Measurements from ENCODE around the gene BTAF1. TPM values are rescaled to one million over a fixed set of nuclear protein-coding genes. Genes with fewer than 3 reads are reported as not detected.
"Not testable (repeated sequence)": the region's sequence is repeated elsewhere in the genome, so short reads cannot be mapped to it uniquely, and the experiment has no call there.

The BTAF1 gene
- 45.3 and 47.6 TPM in 2 replicates for total RNA-seq

DNA sequence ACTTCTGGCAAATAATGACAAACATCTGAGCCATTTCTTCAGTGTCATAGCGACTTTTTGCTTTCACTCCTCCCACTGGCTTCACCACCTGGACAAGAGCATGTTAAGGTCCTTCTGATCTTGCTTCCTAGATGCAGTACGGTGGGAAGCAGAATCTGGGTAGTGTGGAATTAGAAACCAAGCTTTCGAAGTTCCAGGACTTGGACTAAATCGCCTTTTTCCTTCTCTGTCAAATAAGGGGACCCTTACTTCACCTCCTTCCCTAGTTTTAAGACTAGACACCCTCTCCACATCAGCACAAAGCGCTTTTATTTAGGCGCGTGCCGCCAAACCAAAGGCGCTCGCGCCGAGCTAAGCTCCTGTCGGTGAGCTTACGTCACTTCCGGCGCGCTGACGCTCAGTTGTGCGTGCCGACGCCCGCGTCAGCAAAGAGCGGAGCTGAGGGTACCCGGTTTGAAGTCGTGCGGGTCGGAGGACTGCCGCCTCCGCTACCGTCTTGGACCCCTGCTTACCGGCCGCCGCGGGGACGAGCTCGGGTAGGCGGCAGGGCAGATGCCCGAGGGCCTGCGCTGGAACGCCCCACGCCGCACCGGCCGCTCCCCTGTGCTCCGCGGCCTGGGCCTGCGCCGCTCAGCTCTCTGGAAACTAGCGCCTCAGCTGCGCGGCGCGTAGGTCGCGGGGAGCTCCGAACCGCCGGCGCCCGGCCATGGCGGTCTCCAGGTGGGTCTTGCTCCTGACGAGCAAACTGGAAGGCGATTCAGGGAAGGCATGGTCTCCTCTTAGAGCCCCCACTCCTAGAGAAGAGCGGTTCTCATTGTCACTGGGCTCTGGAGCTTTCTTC, at the start of gene BTAF1:
BTAF1 (plus strand) TSS at position 400 of the 841 bp plus-strand sequence; CDS start at position 707, 307 bp downstream.
- intact Hi-C loops (cut with micrococcal nuclease) = loop anchor here (1.0 to 10.0 kb wide), 8 partner anchors 10 to 1049 kb away; partner anchors contain the start of genes CPEB3, HECTD2, KIF11 and MARCHF5

DNA sequence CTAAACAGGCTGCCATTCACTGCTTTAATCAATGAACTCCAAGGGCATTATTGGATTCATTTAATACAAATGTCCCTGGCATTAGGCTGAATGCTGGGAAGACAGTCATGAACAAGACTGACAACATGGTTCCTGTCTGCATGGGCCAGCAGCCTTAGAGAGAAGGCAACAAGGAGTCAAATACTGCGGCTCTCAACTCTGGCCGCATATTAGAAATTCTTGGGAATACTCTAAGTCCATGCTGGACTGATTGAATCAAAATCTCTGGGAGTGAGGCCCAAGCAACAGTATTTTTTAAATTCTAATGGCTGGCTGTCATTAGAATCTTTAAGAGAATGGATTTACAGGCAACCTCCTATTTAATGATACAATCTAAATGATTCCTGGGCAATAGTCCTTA, 48.4 kb upstream of the BTAF1 start:
- intact Hi-C loops (cut with micrococcal nuclease) = no loop called here

DNA sequence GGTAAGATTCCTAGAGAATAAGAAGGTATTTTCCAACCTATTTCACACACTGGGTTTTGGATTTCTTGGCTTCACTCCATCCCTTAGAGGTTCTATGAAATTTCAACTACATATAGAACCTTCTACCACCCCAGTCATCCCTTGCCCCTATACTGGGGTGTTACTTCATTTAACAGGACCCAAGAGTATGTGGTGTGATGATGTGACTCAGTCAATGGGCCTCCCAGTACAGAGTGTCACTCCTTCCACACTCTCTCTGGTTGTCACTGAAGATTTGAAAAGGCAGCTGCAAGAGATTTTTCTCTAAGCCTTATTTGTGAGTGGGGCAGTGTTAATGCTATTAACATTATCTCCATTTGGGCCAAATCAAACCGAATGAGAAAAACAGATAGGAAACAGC, 47.8 kb upstream of the BTAF1 start:
- intact Hi-C loops (cut with micrococcal nuclease) = no loop called here

DNA sequence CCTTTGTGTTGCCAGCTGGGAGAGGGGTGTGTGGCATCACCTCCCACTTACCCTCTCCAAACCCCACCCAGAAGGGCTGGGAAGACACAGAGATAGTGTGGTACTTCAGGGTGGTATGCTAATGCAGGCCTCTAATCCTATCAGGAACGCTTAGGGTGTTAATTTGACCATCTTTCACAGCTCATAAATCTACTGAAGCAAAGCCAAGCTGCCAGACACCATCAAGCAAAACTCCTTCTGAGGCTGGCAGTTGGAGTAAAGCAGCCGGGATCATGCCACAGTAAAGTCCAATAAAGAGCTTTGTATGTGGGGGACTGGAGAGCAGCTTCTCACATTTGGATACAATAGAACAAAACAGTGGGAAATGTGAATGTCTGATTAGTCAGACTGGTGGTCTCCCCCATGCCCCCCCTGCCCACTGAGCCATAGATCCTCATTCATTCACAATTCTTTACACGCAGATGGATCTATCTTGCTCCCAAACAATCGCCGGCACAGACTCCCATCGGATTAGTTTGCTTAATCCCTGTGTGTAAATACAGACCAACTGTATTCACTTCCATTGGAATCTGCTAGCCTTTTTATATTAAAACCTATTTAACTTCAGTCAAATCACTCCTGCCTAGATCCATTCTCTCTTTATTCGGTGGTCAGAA, 43.9 kb upstream of the BTAF1 start:
- intact Hi-C loops (cut with micrococcal nuclease) = no loop called here

DNA sequence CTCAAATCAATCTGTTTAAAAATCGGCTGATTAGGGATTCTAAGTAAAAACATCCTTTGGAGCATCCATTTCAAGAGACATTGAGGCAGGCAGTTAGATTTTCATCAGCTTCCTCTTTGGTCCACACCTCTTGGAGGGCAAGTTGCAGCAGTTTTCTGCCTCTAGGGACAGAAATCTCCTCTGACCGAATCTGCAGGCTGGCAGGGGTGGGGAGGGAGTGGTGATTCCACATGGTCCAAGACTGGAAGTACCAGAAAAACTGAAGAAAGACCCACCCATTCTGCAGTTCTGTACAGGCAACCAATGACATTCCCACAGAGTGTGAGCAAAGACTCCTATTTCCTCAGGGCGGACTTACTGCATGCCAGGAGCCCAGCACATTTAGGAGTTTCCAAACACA, 43.3 kb upstream of the BTAF1 start:
- intact Hi-C loops (cut with micrococcal nuclease) = no loop called here

DNA sequence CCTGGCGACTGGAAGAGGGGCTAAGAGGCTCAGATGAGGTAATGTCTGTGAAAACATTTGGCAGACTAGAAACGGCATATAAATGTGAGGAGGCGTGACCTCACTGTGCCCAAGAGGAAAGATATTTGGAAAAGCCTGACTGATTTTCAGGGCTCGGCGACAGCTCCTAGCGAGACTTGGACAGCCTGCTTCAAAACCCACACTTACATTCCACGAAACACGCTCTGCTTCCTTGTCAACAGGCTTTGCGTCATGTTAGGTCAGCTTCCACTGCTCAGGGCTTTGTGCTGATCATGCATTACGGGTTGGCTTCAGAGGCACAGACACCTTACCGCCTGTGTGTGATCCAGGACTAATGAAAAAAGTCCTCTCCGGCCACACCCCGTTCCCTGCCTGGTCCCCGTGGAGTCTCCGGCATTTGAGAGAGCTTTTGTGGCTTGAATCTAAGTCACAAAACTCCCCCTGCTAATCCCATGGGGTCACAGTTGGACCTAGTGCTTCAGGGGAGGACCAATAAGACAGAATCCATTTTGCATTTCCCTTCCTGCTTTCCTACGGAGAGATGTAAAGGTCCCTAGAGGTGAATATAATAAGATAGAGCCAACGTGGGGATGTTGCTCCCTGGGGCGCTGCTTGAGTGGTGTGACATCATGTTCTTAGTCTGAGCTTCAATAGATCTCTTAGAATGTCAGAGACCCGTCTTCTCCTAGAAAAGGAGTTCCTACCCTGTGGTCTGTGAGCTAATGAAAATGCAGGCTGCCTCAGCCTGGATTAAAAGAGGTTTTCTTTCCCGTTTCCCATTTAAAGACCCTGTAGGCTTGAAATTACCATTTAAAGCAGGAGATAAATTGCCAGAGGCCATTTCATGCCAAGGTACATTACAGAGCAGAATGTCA, 39.8 kb upstream of the BTAF1 start:
- intact Hi-C loops (cut with micrococcal nuclease) = no loop called here

DNA sequence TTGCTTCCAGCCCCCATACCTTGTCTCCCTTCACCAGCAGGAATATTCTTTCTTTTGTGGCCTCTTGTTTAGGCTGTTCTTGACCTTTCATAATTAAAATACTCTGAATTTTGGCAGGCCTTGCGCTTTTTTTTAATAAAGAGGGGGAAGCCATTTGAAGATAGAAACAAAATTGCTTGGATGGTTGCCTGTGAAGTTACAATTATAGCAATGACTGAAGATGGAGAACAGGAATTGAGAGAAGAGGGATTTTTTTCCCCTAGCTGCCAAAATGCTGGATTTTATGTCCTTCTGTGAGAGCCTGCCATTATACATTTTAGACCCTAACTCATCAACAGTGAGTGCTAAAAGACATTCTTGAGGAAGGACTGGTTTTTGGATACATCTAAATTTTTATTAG, 39.0 kb upstream of the BTAF1 start:
- intact Hi-C loops (cut with micrococcal nuclease) = no loop called here

DNA sequence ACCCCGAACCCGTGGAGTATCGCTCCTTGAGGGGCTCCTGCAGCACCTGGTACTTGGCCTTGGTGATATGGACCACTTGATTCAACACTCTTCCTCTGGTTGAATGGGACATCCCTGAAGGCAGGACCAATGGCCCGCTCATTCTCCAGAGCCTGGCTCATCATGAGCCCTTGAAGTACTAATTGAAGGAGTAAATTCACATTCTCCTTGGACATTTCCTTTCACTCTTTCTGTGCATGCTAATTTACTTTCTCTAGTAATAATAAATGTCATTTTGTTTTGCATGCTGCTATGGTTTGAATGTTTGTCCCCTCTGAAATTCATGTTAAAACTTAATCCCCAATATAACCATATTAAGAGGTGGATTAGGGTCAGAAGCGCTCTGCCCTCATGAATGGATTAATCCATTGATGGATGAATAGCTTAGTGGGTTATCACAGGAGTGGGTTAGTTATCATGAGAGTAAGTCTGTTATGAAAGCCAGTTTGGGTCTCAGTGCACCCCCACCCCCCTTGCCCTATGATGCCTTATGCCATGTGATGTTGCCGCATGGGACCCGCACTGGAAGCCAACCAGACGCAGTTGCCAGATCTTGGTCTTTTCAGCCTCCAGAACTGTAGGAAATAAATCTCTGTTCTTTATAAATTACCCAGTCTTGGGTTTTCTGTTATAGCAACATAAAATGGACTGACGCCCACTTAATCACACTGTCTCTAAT, 38.0 kb upstream of the BTAF1 start:
- intact Hi-C loops (cut with micrococcal nuclease) = no loop called here

DNA sequence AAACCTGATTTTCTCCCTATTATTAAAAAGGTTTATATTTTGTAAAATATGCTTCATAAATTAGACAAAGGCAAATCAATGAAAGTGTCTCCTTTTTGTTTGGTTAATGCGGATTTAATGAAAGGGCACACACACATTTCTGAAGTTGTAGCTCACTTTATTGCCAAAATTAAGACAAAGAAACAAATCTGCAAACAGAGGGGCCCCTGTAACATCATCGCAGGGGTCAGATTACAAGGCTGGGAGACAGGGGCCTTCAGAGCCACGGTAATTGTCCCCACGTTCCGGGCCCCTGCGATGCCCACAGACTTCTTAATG, 36.7 kb upstream of the BTAF1 start:
- intact Hi-C loops (cut with micrococcal nuclease) = no loop called here

DNA sequence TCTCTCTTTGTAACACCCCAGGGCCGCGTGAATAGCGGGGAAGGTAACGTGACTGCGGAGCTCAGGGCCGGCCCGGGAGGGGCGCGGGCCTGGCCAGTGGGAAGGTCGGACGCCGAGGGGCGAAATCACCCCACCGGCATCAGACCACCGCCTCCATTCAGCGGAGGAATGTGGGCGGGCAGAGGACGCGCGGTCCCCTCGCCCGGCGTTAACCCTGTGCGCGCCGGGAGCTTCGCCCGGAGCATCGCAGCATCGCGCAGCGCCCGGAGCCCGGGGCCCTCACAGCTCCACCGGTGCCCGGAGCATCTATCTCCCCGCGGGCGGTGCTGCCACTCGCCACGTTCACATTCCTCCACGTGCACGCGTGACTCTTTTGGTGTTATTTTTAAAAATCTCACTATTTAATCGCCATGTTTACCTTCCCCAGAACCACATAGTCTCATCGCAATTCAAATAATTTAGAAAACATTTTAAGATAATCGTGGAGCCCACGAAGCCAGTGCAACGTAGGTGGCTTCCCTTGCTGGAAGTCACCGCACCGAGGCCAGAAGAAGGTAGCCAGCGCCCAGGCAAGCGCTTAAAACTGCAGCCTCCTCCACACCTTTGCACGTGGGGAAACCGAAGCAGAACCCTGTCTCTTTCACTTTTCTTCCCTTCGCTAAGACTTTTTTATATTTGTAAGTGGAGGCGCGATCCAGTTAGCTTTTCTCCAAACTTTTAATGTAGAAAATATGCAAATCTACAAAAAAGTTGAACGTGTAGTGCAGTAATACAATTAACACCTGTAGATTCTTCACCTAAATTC, 36.1 kb upstream of the BTAF1 start:
- intact Hi-C loops (cut with micrococcal nuclease) = no loop called here

DNA sequence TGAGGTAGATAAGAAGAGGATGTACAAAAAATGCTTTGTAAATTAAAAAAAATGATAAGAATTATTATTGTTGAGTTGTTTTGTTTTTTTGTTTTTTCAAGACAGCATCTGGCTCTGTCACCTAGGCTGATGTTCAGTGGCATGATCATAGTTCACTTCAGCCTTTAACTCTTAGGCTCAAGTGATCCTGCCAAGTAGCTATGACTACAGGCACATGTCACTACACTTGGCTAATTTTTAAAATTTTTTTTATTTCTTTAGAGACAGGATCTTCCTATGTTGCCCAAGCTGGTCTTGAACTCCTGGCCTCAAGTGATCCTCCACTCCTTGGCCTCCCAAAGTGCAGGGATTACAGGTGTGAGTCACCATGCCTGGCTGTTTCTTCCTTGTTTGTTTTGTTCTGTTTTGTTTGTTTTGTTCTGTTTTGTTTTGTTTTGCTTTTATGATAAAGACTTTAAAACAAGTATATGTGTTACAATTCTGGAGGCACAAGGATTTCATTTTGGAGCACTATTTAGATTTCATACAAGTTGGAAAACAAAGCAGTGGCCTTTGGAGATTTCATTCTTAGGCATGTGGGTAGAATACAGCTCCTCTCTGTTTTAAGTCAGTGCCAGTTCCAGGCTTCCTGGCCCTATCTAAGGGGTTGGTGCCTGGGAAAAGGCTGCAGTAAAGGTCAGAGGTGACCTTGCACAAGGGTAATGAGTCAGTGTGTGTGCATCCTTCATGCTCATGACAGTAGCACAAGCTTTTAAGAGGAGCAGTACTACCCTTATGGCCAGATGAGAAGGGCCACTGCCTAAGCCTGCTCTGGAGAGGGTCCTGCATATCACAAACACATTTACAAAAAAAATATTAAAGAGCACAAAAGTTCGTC, 32.2 kb upstream of the BTAF1 start:
- intact Hi-C loops (cut with micrococcal nuclease) = no loop called here

DNA sequence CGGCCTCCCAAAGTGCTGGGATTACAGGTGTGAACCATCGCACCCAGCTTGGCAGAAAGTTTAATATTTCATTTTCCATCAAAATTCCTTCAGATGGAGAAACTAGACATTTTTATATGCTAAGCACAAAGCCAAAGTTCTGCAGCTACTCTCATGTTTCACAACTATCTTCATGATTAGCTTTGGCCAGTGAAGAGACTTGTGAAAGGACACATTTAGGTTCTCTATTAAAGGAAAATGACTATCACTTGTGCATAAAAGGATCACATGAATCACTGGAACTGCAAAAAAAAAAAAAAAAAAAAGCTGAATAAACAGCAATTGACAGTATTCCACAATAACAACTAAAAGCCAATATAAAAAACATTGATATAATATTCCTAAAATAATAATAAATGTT, 30.5 kb upstream of the BTAF1 start:
- intact Hi-C loops (cut with micrococcal nuclease) = no loop called here

DNA sequence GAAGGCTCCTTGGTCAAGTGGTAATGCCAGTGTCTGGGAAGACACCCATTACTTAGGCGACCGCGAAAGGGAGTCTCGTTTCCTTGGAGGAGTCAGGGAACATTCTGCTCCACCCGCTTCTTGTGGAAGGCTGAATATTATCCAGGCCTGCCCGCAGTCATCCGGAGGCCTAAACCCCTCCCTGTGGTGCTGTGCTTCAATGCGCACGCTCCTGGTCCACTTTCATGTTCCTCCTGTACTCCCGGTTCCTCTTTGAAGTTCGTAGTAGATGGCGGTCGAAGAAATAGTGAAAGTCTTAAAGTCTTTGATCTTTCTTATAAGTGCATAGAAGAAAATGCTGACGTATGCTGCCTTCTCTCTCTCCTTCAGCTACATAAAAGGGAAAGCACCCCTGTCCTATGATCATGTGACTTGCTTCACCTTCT, 29.3 kb upstream of the BTAF1 start:
- intact Hi-C loops (cut with micrococcal nuclease) = not testable (repeated sequence)

DNA sequence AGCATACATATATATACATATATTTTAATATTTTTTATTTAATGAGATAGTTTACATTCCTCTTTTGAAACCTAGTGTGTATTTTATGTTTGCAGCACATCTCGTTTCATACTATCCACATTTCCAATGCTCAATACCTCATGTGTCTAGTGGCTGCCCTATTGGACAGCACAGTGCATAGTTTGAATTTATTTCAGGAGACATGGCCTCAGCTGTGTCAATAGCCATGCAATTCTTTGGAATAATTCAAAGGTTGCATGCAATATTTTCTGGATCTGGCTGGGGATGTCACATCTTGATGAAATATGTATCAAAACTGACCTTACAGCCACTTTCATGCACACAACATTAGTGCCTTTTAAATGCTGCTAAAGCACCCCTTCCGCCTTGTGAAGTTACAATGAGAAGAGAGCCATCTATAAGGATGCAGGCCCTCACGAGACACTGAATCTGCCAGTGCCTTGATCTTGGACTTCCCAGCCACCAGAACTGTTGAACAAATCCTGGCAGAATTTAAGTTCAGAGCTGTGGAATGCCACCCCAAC, 27.3 kb upstream of the BTAF1 start:
- intact Hi-C loops (cut with micrococcal nuclease) = no loop called here

DNA sequence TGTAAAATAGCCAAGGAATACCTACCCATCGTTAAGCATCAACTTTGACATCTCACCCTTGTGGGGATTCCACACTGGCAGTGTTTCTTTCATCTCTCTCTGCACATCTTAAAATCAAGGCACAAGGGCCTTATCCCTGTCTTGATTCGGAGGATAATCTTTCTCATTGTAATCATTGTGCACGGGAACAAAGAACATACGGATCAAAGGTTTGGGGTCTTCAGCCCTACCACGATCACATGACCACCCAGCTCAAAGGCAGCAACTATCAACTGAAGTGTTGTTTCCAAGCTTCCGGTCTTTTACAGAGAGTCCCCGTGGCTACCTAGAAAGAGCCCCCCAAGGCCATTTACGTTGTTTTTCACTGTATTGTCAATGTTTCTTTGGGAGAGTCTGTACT, 26.1 kb upstream of the BTAF1 start:
- intact Hi-C loops (cut with micrococcal nuclease) = no loop called here

DNA sequence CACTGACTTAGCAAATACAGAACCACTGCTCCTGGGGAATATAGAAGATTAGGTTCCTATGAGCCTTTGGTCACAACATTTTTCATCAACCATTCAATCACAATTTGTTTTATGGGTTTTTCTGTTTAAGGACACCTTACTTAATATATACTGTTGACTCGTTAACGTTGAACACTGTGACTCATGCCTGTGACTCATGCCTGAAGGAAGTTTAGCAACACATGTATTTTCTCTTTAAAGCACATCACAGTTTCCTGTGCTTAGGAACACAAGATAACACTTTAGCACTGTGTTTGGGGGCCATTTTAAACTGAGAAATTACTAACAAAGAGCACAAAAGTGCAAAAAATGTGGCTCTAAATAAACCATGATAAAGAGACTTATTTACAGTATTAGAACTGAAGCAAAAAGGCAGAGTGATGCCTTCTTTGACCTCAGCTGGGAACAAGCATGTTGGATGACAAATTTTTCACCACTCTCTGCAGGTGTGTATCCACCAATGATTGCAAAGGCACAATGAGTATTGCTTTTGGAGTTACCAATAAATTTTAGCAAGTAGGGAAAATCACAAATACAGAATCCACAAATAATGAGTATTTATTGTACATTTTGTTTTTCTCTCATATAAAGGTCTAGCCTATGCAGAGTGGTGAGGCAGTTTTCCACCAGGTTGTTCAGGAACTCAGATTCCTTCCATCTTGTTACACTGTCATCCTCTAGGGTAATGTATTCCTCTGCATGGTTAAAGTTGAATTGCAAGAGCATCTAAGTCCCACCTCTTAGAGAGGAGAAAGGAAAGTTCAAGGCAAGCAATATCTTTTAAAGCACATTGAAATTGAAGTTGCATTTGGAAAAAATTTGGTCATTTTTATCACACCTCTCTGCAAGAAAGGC, 21.5 kb upstream of the BTAF1 start:
- intact Hi-C loops (cut with micrococcal nuclease) = loop anchor here (10.0 kb wide), 1 partner anchor 677 kb away; the partner anchor contains the start of gene PCGF5

DNA sequence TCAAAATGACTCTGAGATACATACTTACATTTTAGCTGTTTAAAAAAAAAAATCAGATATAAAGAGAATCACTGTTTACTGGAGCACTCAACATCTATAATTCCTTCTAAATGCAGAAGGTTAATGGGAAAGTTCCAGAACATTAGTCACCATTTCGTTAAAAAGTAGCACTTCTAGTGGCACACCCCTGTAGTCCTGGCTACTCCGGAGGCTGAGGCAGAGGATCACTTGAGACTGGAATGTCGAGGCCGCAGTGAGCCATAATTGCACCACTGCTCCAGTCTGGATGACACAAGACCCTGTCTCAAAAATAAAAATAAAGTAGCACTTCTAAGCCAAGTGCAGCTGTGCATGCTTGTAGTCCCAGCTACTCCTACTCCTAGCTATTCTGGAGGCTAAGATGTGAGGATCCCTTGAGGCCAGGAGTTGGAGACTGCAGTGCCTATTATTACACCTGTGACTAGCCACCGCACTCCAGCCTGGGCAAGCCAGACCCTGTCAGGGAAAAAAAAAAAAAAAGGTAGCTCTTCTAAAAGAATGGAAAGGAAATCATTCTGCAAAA, 16.5 kb upstream of the BTAF1 start:
- intact Hi-C loops (cut with micrococcal nuclease) = loop anchor here (5.0 to 10.0 kb wide), 3 partner anchors 50 to 682 kb away; partner anchors contain the start of genes HECTD2 and PCGF5

Data from T-helper 2 cell treated with Interferon-gamma antibody and Interleukin-4, amounts not matched to agents 100 ng/mL and 5 ng/mL, for 36 hours (primary cell).